Activated CD8-positive, alpha-beta memory T cell treated with anti-CD3 and anti-CD28 coated beads, Interleukin-2, amount 50 U/mL, for 4 hours (primary cell): ENCODE data around the gene PAK5.
A peak's percentile ranks its signal among the peaks of the same experiment; 100 is the strongest.

Experiments used
- DNase-seq: peaks from one replicate; pipeline ENCODE4 v3.0.0-alpha.2; 2020

PAK5 gene

DNA sequence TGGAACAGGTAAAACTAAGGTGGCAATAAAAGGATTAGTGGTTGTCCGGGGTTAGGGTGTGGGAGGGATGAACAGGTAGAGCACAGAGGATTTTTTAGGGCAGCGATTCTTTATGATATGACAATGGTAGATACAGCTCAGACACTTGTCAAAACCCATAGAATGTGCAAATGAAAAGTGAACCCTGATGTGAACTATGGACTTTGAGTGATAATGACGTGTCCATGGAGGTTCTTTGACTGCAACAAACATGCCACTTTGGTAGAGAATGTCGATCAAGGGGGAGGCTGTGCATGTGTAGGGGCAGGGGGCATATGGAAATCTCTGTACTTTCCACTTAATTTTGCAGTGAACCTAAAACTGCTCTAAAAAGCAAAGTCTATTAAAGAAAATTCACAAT is 223.8 kb downstream of the PAK5 start:
- DNase-seq = no peak

GRCh38 chr20:9613871-9614270 is 225.0 kb downstream of the PAK5 start:
- DNase-seq = no peak

GRCh38 chr20:9611921-9612320 is 227.0 kb downstream of the PAK5 start:
- DNase-seq = no peak

GRCh38 chr20:9610665-9611064 is 228.2 kb downstream of the PAK5 start:
- no peak for DNase-seq

DNA sequence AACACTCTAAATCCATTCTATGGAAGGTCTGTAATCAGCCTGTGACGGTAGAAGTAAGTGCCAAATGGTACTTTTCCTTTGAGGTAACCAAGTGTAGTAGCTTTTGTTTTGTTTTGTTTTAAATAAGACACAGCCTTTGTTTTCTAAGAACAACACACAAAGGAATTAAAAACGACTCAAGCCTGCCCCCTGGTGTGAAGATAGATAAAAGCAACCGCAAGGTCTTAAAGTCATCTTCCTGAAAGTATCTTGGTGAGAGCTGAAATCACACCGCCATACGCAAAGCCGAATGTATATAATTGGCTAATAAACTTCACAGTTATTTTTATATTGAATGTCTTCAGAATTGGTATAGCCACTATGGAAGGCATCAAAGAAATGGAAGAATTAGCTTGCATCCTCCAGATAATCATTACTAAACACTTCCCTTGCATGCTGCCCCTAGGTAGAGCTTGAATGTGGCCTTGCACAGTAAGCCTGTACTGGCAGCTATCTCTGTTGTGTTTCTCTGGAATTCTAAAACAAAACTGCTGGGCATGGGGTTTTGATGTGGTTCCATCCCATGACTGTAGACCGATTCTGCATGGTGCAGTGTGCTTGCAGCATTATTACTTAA is 228.9 kb downstream of the PAK5 start:
- peak; percentile 15 for DNase-seq

DNA sequence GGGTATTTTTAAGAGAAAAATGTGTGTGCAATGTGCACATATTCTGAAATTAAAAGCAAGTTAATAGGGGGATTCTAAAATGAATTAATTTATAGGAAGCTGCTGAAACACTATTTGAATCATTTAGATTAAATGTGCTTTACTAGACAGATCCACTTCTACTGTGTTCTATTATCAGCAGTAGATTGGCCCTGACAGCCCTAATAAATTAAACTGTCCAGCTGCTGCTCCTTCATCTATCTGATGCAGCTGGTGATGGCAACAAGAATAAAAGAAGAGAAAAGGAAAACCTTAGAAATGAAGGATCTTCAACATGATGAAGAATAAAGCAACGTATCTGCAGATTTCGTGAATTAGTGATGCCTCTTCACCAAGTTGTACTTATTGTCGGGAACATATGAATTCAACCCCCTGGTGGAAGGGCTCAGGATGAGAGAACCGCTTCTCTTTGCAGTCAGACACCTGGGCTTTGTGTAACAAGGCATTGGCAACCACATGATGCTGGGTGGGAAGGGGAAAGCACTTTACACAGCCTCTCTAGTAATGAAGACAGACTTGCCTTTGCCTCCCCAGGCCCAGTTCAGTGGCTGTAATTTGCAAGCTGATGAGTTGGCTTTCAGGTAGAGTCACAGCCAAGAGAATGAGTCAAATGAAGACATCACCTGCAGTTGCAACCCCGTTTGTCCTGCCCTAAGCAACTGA is 230.1 kb downstream of the PAK5 start:
- no peak for DNase-seq

DNA sequence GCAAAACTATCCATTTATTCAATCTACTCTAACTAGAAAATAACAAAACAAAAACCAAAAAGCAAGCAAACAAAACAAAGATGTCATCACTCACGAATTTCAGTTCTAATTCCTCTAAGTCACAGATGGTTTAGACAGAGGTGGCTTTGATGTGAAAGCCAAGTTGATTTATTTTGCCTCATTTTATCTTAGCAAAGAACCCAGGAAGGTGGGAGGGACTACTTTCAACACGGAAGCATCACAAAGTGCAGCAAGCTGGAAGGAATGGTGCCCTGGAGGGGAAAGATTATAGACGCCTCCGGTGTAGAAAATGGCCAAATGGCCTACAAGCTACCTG is 236.1 kb downstream of the PAK5 start:
- no peak for DNase-seq

DNA sequence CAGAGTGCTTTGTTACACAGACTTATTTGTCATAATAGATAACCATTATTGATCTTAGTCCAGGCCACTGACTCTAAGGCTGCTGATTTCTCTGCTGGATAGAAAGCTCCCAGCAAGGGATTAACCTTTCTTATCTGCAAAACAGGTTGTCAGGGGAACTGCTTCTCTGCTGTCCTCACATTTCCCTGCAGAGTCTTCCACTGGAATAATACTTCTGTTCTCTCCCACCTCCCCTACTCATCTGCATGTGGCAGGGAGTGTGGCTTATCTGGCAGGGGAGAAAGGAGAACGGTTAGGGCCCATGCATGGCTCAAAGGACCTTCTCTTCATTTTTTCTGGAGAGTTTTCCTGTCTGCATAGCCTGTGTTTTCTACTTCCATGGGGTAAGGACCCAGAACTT is 238.3 kb downstream of the PAK5 start:
- no peak for DNase-seq

- DNase-seq = no peak
These were observed 241.3 kb downstream of the PAK5 start for GRCh38 chr20:9597547-9597946.

- DNase-seq = no peak
These were observed 243.1 kb downstream of the PAK5 start for GRCh38 chr20:9595763-9596162.

- DNase-seq = no peak
These were observed 244.5 kb downstream of the PAK5 start for GRCh38 chr20:9594284-9594875.

DNA sequence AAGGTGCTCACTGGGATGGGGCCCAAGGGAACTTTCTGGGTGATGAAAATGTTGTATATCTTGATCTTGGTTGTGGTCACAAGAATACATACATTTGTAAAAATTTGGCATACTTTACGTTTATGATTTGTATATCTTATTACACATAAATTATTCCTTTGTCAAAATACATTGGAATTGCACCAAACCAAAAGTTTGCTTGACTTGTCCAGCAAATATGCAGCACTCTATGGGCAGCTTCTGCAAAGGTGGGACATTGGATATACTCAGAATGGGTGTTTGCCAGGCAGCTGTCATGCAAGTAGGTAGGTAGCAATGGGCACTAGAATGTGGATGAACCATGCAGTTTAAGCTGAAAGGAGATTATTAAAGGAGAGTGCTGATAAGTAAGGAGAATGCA is 246.5 kb downstream of the PAK5 start:
- DNase-seq = no peak

DNA sequence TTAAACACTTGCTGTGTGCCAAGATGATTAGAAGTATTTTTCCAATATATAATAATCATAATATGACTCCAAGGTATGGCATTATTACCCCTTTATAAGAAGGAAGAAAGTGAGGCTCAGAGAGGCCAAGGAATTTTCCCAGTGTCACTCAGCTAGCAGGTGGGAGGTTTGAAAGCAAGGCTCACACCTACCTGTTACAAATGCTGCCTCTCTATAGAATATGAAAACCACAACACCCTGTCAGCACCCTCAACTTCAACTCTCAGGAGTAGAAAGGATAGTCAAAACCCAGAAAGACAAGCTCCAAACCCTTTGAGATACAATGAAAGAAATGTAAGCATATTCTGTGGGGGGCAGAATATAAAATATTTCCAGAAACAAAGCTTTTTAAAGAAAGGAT is 247.8 kb downstream of the PAK5 start:
- no peak for DNase-seq

- DNase-seq = no peak
These were observed 248.7 kb downstream of the PAK5 start for GRCh38 chr20:9590189-9590588.

DNA sequence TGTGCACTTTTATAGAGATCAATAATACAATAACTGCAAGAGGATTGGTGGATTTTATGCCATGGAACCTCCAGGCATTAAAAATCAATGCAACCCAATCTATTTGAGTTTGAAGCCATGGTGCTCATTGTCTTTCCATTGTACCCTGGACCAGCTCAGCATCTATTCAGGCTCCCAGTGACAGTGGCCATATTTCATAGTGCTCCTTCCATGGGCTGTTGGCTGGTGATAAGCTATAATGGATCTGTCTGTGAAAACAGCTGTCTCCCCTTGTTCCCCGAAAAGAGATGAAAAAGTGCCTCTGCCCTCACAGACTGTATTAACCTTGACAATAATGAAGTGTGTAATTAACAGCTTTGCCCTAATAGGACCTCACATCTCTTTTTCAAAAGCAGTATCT is 250.2 kb downstream of the PAK5 start:
- no peak for DNase-seq

GRCh38 chr20:9583151-9583550 is 255.7 kb downstream of the PAK5 start:
- no peak for DNase-seq

GRCh38 chr20:9582137-9582536 is 256.7 kb downstream of the PAK5 start:
- DNase-seq = no peak

DNA sequence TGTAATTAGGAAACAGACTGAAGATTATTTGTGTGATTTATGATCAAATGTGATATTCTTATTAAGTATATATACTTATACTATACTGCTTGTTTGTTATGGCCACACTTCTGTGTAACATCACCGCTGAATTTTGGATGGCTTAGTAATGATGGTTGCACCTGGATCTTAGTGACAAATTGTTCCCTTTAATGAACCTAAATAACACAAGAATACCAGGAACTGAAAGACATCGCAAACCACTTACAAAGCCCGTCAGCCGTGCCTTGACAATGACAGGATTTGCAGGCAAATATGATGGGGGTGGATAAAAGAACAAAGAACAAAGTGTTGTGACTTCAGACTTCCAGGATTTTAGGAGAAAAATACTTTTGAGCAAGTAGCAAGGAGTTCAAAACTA is 257.4 kb downstream of the PAK5 start:
- no peak for DNase-seq

- no peak for DNase-seq
These were observed 260.3 kb downstream of the PAK5 start for GRCh38 chr20:9578594-9578993.

DNA sequence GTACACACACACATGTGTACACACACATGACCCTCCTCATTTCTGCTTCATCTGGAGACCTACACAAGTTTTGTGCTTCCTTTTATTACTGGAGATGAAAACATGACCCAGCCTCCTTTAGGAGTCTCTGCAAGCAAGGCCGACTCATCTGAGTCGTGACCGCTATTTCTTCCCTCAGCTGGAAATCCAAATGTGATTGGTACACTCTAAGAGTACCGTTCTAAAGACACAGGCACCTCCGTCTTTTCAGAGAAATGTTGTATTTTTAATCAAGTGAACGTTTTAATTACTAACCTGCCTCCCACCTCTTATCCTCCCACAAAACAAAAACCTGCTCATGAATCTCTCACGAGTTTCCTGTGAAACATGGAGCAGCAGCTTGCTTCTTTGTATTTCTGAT is 261.5 kb downstream of the PAK5 start:
- DNase-seq = no peak

- DNase-seq = no peak
These were observed 262.2 kb downstream of the PAK5 start for GRCh38 chr20:9576695-9577094.

- DNase-seq = no peak
These were observed 263.0 kb downstream of the PAK5 start for GRCh38 chr20:9575836-9576235.

GRCh38 chr20:9574776-9575175 is 264.1 kb downstream of the PAK5 start:
- DNase-seq = no peak

GRCh38 chr20:9574181-9574580 is 264.7 kb downstream of the PAK5 start:
- DNase-seq = no peak
